ENCODE measurements around the gene CRLF1.

Gene CRLF1

GRCh38 chr19:18606281-18607225, at the start of gene CRLF1:
Gene CRLF1 (minus strand): TSS chr19:18606799. CDS start chr19:18606656, 143 bp downstream.
- no peak for DNase-seq (ENCODE audit: low spot score)

- DNase-seq (ENCODE audit: low spot score) = no peak
Observed at GRCh38 chr19:18655173-18655844, 48.7 kb upstream of the CRLF1 start.

- no peak for DNase-seq (ENCODE audit: low spot score)
Observed at GRCh38 chr19:18654469-18654868, 47.9 kb upstream of the CRLF1 start.

GRCh38 chr19:18653853-18654252, 47.3 kb upstream of the CRLF1 start:
- DNase-seq (ENCODE audit: low spot score) = no peak

GRCh38 chr19:18651733-18652132, 45.1 kb upstream of the CRLF1 start:
- no peak for DNase-seq (ENCODE audit: low spot score)

GRCh38 chr19:18651300-18651699, 44.7 kb upstream of the CRLF1 start:
- no peak for DNase-seq (ENCODE audit: low spot score)

- DNase-seq (ENCODE audit: low spot score) = no peak
Observed at GRCh38 chr19:18650468-18651041, 44.0 kb upstream of the CRLF1 start.

- peak; percentile 44 for DNase-seq (ENCODE audit: low spot score)
Observed at GRCh38 chr19:18650021-18650390, 43.4 kb upstream of the CRLF1 start.

GRCh38 chr19:18649371-18650020, 42.9 kb upstream of the CRLF1 start:
- peak; percentile 40 for DNase-seq (ENCODE audit: low spot score)

GRCh38 chr19:18648973-18649315, 42.3 kb upstream of the CRLF1 start:
- no peak for DNase-seq (ENCODE audit: low spot score)

GRCh38 chr19:18647807-18648206, 41.2 kb upstream of the CRLF1 start:
- DNase-seq (ENCODE audit: low spot score) = no peak

GRCh38 chr19:18647371-18647767, 40.8 kb upstream of the CRLF1 start:
- no peak for DNase-seq (ENCODE audit: low spot score)

GRCh38 chr19:18646535-18647370, 40.2 kb upstream of the CRLF1 start:
- DNase-seq (ENCODE audit: low spot score) = no peak

- no peak for DNase-seq (ENCODE audit: low spot score)
Observed at GRCh38 chr19:18645035-18645511, 38.5 kb upstream of the CRLF1 start.

- no peak for DNase-seq (ENCODE audit: low spot score)
Observed at GRCh38 chr19:18644196-18645034, 37.8 kb upstream of the CRLF1 start.

GRCh38 chr19:18639706-18640243, 33.2 kb upstream of the CRLF1 start:
- DNase-seq (ENCODE audit: low spot score) = no peak

- peak; percentile 63 for DNase-seq (ENCODE audit: low spot score)
Observed at GRCh38 chr19:18637673-18638630, 31.4 kb upstream of the CRLF1 start.

- DNase-seq (ENCODE audit: low spot score) = no peak
Observed at GRCh38 chr19:18636969-18637629, 30.5 kb upstream of the CRLF1 start, which contains the start of gene KLHL26. Gene KLHL26 (plus strand): TSS chr19:18637028. CDS start chr19:18637055, 27 bp downstream.
